Common myeloid progenitor, CD34-positive (primary cell): Measurements from ENCODE around the gene IGSF23.
"Not testable (repeated sequence)": the region's sequence is repeated elsewhere in the genome, so short reads cannot be mapped to it uniquely, and the experiment has no call there.

ENCODE experiments used
- CTCF ChIA-PET: fragments of 350-600 bp; sonication (Branson Sonifier 250); formaldehyde crosslinking; loops from one replicate; lab custom pipeline; 2021; ENCODE audit warnings: antibody characterized with exemption; lab: Charles Lee
- POLR2A ChIA-PET: fragments of 350-600 bp; sonication (Branson Sonifier 250); formaldehyde crosslinking; loops from one replicate; lab custom pipeline; 2021; ENCODE audit warnings: antibody characterized with exemption; lab: Charles Lee
- DNase-seq, 3 donors: peaks; one replicate each; pipeline versions ENCODE4 v3.0.0 to v3.0.0-alpha.2; 2013
- H3K27ac ChIP-seq, 2 experiments: 1 replicate in 1 of 2; 2 replicates in 1 of 2; pipeline ENCODE4 v1.7.0; 2013; ENCODE audit warnings: inconsistent platforms in 2 of 2, low read length in 2 of 2, mild to moderate bottlenecking in 2 of 2, low read depth in 1 of 2, moderate library complexity in 1 of 2; ENCODE audit not compliant: severe bottlenecking in 2 of 2, insufficient read depth in 1 of 2, poor library complexity in 1 of 2
- H3K27me3 ChIP-seq, 5 experiments: replicated peaks in 2 of 5; 1 replicate in 3 of 5; 2 replicates in 2 of 5; pipeline versions ENCODE4 v1.6.1 to v1.7.0; 2013; ENCODE audit warnings: low read length in 4 of 5, mild to moderate bottlenecking in 2 of 5, moderate library complexity in 2 of 5, inconsistent platforms in 1 of 5; ENCODE audit not compliant: insufficient read depth in 5 of 5, control insufficient read depth in 4 of 5
- H3K36me3 ChIP-seq, 4 experiments: 1 replicate in 2 of 4; 2 replicates in 2 of 4; pipeline versions ENCODE4 v1.6.1 to v1.7.0; 2013; ENCODE audit warnings: low read length in 3 of 4, control low read depth in 1 of 4, mild to moderate bottlenecking in 1 of 4; ENCODE audit not compliant: control insufficient read depth in 4 of 4, insufficient read depth in 4 of 4
- H3K4me1 ChIP-seq, 4 experiments: 1 replicate in 3 of 4; 2 replicates in 1 of 4; pipeline versions ENCODE4 v1.6.1 to v1.7.1; 2013; ENCODE audit warnings: low read length in 3 of 4, mild to moderate bottlenecking in 3 of 4, control low read depth in 1 of 4, inconsistent platforms in 1 of 4, moderate library complexity in 1 of 4; ENCODE audit not compliant: control insufficient read depth in 4 of 4, insufficient read depth in 4 of 4; ENCODE audit errors: control extremely low read depth in 1 of 4
- H3K4me3 ChIP-seq, 7 experiments: 1 replicate in 4 of 7; 2 replicates in 3 of 7; pipeline versions ENCODE4 v1.5.1 to v1.7.0; 2013; ENCODE audit warnings: mild to moderate bottlenecking in 7 of 7, low read length in 6 of 7, moderate library complexity in 6 of 7, inconsistent platforms in 2 of 7, low read depth in 2 of 7, control low read depth in 1 of 7; ENCODE audit not compliant: insufficient read depth in 4 of 7, control insufficient read depth in 1 of 7; ENCODE audit errors: extremely low read depth in 1 of 7
- H3K9me3 ChIP-seq, 5 experiments: 1 replicate in 4 of 5; 2 replicates in 1 of 5; pipeline versions ENCODE4 v1.6.1 to v1.7.1; 2013; ENCODE audit warnings: low read length in 4 of 5, mild to moderate bottlenecking in 2 of 5, inconsistent platforms in 1 of 5, low read depth in 1 of 5, moderate library complexity in 1 of 5; ENCODE audit not compliant: control insufficient read depth in 4 of 5, insufficient read depth in 2 of 5; ENCODE audit errors: control extremely low read depth in 1 of 5
- WGBS: methylation state at CpG from one replicate; pipeline ENCODE4 v1.1.5; 2013; ENCODE audit not compliant: insufficient coverage; 5-methylcytosine and 5-hydroxymethylcytosine counted together

The IGSF23 gene

DNA sequence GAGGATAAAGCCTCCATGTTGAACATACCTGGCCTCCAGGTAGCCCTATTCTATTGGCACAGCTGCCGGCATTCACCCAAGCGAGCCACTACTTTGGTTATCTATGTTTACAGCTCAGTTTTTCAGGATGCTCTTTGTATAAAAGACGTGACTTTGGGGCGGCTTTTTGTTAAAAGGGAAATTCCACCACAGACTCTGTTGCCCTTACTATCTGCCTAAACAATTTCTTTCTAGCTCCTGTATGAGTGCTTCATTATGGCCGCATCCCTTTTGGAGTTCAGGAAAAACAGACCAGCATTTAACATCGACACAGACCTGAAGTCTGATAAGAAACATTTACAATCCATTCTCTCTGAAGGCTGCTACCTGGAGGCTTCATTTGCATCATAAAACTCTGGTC lies 9.1 kb upstream of the IGSF23 start:
- no peaks in the 10 kb centered on the region for H3K27me3 ChIP-seq
- H3K36me3 ChIP-seq: no peaks in the 10 kb centered on the region
- H3K4me1 ChIP-seq: peaks cover 8 to 19% (median 17%) of the 10 kb centered on the region in 4 experiments
- CTCF ChIA-PET: interaction anchor here (0.5 to 1.9 kb wide), 2 partner anchors 8 to 14 kb away, joined by 3 to 6 read pairs; no protein-coding TSS in a partner anchor
- WGBS: 100% methylated on average over 6 of the region's 6 CpGs
- H3K27ac ChIP-seq: no peak overlapping the region
- no peaks in the 10 kb centered on the region for H3K9me3 ChIP-seq
- POLR2A ChIA-PET: no interaction called here
- no peak for DNase-seq
- no peak overlapping the region for H3K4me3 ChIP-seq

DNA sequence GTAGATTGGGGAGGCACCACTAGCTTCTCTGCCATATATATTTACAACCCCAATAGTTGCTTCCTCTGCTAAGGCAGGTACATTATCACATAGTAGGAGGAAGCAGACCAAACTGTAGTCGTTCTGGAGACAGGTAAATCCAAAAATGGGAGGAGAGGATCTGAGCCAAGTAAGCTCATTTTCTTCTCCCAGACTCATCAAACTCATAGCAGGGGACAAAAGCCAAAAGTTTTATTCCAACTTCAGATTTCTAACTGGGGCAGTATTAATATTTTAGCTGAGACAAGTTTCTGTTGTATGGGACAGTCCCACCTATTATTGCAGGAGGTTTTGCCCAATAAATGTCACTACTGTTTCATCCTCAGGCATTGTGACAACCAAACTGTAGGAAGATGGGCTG lies 7.8 kb upstream of the IGSF23 start:
- Histone ChIP-seq H3K4me1 (peaks cover 8 to 19% (median 17%) of the 10 kb centered on the region in 4 experiments), H3K27ac (no peak overlapping the region), H3K4me3 (no peak overlapping the region), H3K9me3 (no peaks in the 10 kb centered on the region), H3K36me3 (no peaks in the 10 kb centered on the region), H3K27me3 (no peaks in the 10 kb centered on the region)
- CTCF ChIA-PET: interaction anchor here (1.0 kb wide), 1 partner anchor 15 kb away, joined by 3 read pairs; no protein-coding TSS in a partner anchor
- 100% methylated on average over 1 of the region's 1 CpG for WGBS
- DNase-seq: no peak
- POLR2A ChIA-PET: no interaction called here

DNA sequence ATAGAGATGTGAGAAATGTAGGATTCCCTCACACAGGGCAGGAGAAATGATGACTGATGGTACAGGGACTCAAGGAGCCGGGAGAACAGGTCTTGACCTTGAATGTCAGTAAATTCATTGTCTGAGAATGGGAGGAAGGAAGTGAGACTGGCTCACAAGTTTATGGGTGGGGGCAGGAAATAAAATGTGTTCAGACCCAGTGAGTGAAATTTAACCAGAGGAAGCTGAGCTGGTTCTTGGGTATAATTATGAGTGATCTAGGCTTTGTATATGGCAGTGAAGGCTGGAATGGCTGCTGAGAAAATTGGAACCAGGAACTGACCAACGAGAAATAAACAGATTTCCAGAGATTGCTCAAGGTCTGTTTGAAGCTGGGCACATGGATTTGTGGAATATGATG lies 6.3 kb upstream of the IGSF23 start:
- Histone ChIP-seq H3K27ac (no peak overlapping the region), H3K27me3 (no peaks in the 10 kb centered on the region), H3K4me1 (peaks cover 8 to 19% (median 17%) of the 10 kb centered on the region in 4 experiments), H3K4me3 (no peak overlapping the region), H3K9me3 (no peaks in the 10 kb centered on the region), H3K36me3 (no peaks in the 10 kb centered on the region)
- DNase-seq: peak in 2 of 3 donors; percentile 37 to 53
- WGBS: 0% methylated on average over 1 of the region's 2 CpGs
- ChIA-PET POLR2A (no interaction called here), CTCF (interaction anchor here (1.0 kb wide), 1 partner anchor 31 kb away, joined by 3 read pairs; no protein-coding TSS in a partner anchor)

DNA sequence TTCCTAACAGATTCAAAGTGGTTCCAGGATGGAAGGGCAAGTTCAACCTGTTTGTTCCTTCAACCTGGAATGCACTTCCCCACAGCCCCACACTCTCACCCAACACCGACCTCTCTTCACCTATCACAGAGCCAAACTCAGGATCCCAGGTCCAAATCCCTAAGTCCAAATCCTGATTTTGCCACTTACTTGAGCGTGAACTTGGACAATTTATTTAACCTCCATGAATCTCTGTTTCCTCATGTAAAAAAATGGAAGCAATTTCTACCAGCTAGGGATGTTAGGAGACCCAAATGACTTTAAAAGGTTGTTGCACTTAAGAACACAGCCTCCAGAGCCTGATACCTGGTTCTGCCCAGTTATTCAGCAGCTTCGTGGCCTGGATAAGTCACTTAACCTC lies 5.4 kb upstream of the IGSF23 start:
- CTCF ChIA-PET: interaction anchor here (1.1 to 4.1 kb wide), 2 partner anchors 10 to 48 kb away, joined by 3 to 25 read pairs; no protein-coding TSS in a partner anchor
- Histone ChIP-seq H3K4me3 (no peak overlapping the region), H3K9me3 (no peaks in the 10 kb centered on the region), H3K4me1 (peaks cover 8 to 19% (median 17%) of the 10 kb centered on the region in 4 experiments), H3K27ac (no peak overlapping the region), H3K36me3 (no peaks in the 10 kb centered on the region), H3K27me3 (no peaks in the 10 kb centered on the region)
- DNase-seq: no peak
- WGBS: 86% methylated on average over 2 of the region's 3 CpGs
- POLR2A ChIA-PET: no interaction called here

DNA sequence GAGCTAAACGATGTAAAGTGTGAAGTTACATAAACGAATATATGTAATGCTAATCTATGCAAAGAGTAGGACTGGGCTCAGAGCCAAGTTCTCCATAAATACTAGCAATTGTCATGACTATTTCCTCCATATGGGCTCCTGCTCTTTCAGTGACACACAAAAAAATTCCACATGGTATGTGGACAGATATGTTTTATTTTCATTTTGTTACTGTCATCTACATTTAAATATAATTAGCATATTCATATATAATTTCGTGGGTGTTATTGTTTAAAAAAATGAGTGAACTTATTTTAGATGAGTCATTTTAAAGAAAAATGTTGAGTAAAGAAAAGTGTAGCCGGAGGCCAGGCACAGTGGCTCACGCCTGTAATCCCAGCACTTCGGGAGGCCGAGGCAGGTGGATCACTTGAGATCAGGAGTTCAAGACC lies 5.0 kb upstream of the IGSF23 start:
- H3K4me1 ChIP-seq: peaks cover 8 to 19% (median 17%) of the 10 kb centered on the region in 4 experiments
- H3K4me3 ChIP-seq: no peak overlapping the region
- ChIA-PET POLR2A (no interaction called here), CTCF (interaction anchor here (1.1 to 4.1 kb wide), 2 partner anchors 10 to 48 kb away, joined by 3 to 25 read pairs; no protein-coding TSS in a partner anchor)
- DNase-seq: peak; percentile 19 to 51 (median 42)
- no peaks in the 10 kb centered on the region for H3K27me3 ChIP-seq
- no peak overlapping the region for H3K27ac ChIP-seq
- no peaks in the 10 kb centered on the region for H3K9me3 ChIP-seq
- 85% methylated on average over 4 of the region's 7 CpGs for WGBS
- no peaks in the 10 kb centered on the region for H3K36me3 ChIP-seq

DNA sequence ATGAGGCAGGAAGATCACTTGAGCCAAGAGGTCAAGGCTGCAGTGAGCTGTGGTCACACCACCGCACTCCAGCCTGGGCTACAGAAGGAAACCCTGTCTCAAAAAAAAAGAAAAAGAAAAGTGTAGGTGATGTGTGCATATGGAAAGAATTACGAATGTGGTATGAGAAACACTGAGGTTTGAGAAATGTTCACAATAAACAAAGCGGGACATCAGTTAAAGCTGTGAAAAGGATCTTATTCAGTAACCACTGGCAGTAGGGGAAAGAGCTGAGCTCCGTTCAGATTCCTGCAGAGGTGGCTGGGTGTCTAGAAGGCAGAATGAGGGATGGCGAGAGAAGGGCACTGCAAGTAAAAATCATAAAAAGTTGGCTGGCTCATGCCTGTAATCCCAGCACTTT lies 4.1 kb upstream of the IGSF23 start:
- Histone ChIP-seq H3K4me3 (no peak overlapping the region), H3K9me3 (no peaks in the 10 kb centered on the region), H3K27me3 (no peaks in the 10 kb centered on the region), H3K4me1 (peaks cover 8 to 22% (median 17%) of the 10 kb centered on the region in 4 experiments), H3K27ac (no peak overlapping the region), H3K36me3 (no peaks in the 10 kb centered on the region)
- no peak for DNase-seq
- WGBS: 99% methylated on average over 5 of the region's 5 CpGs
- POLR2A ChIA-PET: interaction anchor here (0.6 kb wide), 1 partner anchor 67 kb away, joined by 3 read pairs; no protein-coding TSS in a partner anchor
- CTCF ChIA-PET: interaction anchor here (0.7 to 4.1 kb wide), 5 partner anchors 16 to 53 kb away, joined by 3 to 25 read pairs (median 4); no protein-coding TSS in a partner anchor

DNA sequence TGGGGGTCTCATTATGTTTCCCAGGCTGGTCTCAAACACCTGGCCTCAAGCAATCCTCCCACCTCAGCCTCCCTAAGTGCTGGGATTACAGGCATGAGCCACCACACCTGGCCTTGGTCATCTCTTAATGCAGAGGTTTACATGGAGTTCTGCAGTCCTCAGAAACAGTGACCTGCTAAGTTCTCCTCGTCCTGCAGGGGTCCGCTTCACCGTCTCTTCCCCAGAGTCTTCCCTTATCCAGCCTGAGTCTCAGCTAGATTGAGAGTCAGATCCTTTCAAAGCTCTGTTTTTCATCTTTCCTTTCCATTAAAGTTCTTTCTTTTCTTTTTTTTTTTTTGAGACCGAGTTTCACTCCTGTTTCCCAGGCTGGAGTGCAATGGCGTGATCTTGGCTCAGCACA lies 2.9 kb upstream of the IGSF23 start:
- H3K4me1 ChIP-seq: peaks cover 8 to 32% (median 19%) of the 10 kb centered on the region in 4 experiments
- 95% methylated on average over 5 of the region's 5 CpGs for WGBS
- CTCF ChIA-PET: interaction anchor here (1.0 to 4.1 kb wide), 7 partner anchors 20 to 161 kb away, joined by 3 to 25 read pairs (median 5); no protein-coding TSS in a partner anchor
- POLR2A ChIA-PET, H3K36me3 ChIP-seq, H3K27me3 ChIP-seq, DNase-seq, H3K27ac ChIP-seq, H3K4me3 ChIP-seq, H3K9me3 ChIP-seq: not testable (repeated sequence)
